ENCODE data around the gene SPTBN4. TPM values are rescaled to one million over a fixed set of nuclear protein-coding genes. Genes with fewer than 3 reads are reported as not detected.

SPTBN4 gene
- total RNA-seq, 1 donor from 2014 or later, result 0.41 TPM

DNA sequence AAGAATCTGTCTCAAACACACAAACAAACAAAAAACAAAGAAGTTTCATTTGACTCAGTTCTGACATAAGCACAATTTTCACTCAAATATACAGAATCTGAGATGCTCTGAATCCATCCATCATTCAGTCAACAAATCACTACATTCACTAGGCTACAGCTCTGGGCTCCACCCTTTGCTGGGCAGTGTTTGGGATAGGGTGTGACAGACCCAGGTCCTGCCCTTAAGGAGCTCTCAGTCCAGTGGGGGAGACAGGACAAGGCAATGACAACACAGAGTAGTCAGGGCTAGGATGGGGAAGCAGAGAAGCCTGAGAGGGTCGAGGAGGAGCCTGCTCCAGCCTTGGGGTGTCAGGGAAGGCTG is 45.3 kb downstream of the SPTBN4 start:
- no peak for TF ChIP-seq EZH2 (IDR thresholded peaks at IDR 0.05; ENCODE audit: insufficient read depth, low read length)
- no peak for TF ChIP-seq CTCF (IDR thresholded peaks at IDR 0.05; ENCODE audit: insufficient read depth, low read depth, low read length)
- no peak overlapping the region for H3K27ac ChIP-seq (ENCODE audit: low read depth, low read length)
- no peaks in the 10 kb centered on the region for H3K36me3 ChIP-seq (ENCODE audit: insufficient read depth, low read length)
- H3K79me2 ChIP-seq (ENCODE audit: insufficient read depth, low read length), result no peaks in the 10 kb centered on the region
- no peaks in the 10 kb centered on the region for H3K36me3 Mint-ChIP-seq (ENCODE audit: low read depth, unreplicated experiment)
- H3K4me1 Mint-ChIP-seq (ENCODE audit: low read depth, unreplicated experiment), result no peaks in the 10 kb centered on the region
- no peaks in the 10 kb centered on the region for H4K20me1 ChIP-seq (ENCODE audit: insufficient read depth, low read length)
- H3K27me3 ChIP-seq (ENCODE audit: insufficient read depth, low read length), result peaks cover 43% of the 10 kb centered on the region
- H3K4me2 ChIP-seq (ENCODE audit: low read length), result peak overlapping the region; percentile 57
- H3K4me1 ChIP-seq (ENCODE audit: insufficient read depth, low read length), result no peaks in the 10 kb centered on the region
- H3K9me3 Mint-ChIP-seq (ENCODE audit: unreplicated experiment), result peaks cover 5% of the 10 kb centered on the region
- H3K27me3 Mint-ChIP-seq (ENCODE audit: low read depth, unreplicated experiment), result peaks cover 73% of the 10 kb centered on the region
- no peak for FAIRE-seq
- no peak for DNase-seq (ENCODE audit: low read depth)
- no peak overlapping the region for H3K4me3 ChIP-seq (ENCODE audit: insufficient read depth, low read depth, low read length)
- peak overlapping the region; percentile 66 for H3K4me3 Mint-ChIP-seq (ENCODE audit: unreplicated experiment)
- H2AFZ ChIP-seq (ENCODE audit: low read depth, low read length), result peak overlapping the region; percentile 26
- H3K9ac ChIP-seq (ENCODE audit: low read length), result no peak overlapping the region
- H3K9me3 ChIP-seq (ENCODE audit: insufficient read depth, low read depth, low read length), result peaks cover 6% of the 10 kb centered on the region
- H3K27ac Mint-ChIP-seq (ENCODE audit: unreplicated experiment), result no peak overlapping the region

DNA sequence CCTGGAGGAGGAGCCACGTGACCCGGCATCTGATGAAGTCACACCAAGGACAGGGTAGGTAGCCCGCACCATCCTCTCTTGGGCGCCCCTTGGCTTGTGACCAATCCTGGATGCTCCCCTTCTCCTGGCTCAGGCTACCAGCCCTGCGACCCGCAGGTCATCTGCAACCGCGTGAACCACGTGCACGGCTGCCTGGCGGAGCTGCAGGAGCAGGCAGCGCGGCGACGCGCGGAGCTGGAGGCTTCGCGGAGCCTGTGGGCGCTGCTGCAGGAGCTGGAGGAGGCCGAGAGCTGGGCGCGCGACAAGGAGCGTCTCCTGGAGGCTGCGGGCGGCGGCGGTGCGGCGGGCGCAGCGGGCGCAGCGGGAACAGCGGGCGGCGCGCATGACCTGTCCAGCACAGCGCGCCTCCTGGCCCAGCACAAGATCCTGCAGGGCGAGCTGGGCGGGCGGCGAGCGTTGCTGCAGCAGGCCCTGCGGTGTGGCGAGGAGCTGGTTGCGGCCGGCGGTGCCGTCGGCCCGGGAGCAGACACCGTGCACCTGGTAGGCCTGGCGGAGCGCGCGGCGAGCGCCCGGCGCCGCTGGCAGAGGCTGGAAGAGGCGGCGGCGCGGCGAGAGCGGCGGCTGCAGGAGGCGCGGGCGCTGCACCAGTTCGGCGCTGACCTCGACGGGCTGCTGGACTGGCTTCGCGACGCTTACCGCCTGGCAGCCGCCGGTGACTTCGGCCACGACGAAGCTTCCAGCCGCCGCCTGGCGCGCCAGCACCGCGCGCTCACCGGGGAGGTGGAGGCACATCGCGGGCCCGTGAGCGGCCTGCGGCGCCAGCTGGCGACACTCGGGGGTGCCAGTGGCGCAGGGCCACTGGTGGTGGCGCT is 45.9 kb downstream of the SPTBN4 start:
- H2AFZ ChIP-seq (ENCODE audit: low read depth, low read length), result peak overlapping the region; percentile 26

More for the DNA sequence above, 45.9 kb downstream of the SPTBN4 start:
- Histone ChIP-seq H3K79me2 (ENCODE audit: insufficient read depth, low read length) (no peaks in the 10 kb centered on the region), H3K4me2 (ENCODE audit: low read length) (peak overlapping the region; percentile 57), H3K27me3 (ENCODE audit: insufficient read depth, low read length) (peaks cover 48% of the 10 kb centered on the region), H3K27ac (ENCODE audit: low read depth, low read length) (no peak overlapping the region), H3K4me3 (ENCODE audit: insufficient read depth, low read depth, low read length) (no peak overlapping the region), H4K20me1 (ENCODE audit: insufficient read depth, low read length) (no peaks in the 10 kb centered on the region), H3K9me3 (ENCODE audit: insufficient read depth, low read depth, low read length) (peaks cover 6% of the 10 kb centered on the region), H3K4me1 (ENCODE audit: insufficient read depth, low read length) (no peaks in the 10 kb centered on the region), H3K36me3 (ENCODE audit: insufficient read depth, low read length) (no peaks in the 10 kb centered on the region), H3K9ac (ENCODE audit: low read length) (no peak overlapping the region)
- Mint-ChIP-seq H3K4me3 (ENCODE audit: unreplicated experiment) (peak overlapping the region; percentile 66), H3K4me1 (ENCODE audit: low read depth, unreplicated experiment) (no peaks in the 10 kb centered on the region), H3K27ac (ENCODE audit: unreplicated experiment) (no peak overlapping the region), H3K36me3 (ENCODE audit: low read depth, unreplicated experiment) (no peaks in the 10 kb centered on the region), H3K9me3 (ENCODE audit: unreplicated experiment) (peaks cover 5% of the 10 kb centered on the region), H3K27me3 (ENCODE audit: low read depth, unreplicated experiment) (peaks cover 74% of the 10 kb centered on the region)
- TF ChIP-seq CTCF (IDR thresholded peaks at IDR 0.05; ENCODE audit: insufficient read depth, low read depth, low read length), result no peak
- peak; percentile 65 for TF ChIP-seq EZH2 (IDR thresholded peaks at IDR 0.05; ENCODE audit: insufficient read depth, low read length)
- no peak for FAIRE-seq
- DNase-seq (ENCODE audit: low read depth), result no peak

Data from astrocyte (in vitro differentiated cells and primary cell).